NCI-H2196 treated with DMSO at 0.1 percent for 48 hours (cell line): Measurements from ENCODE around the gene LRSAM1.

Experiments
- DNase-seq: peaks from one replicate; lab custom pipeline; 2025; ENCODE audit not compliant: unreplicated experiment; lab: John Stamatoyannopoulos, UW

LRSAM1 gene

DNA sequence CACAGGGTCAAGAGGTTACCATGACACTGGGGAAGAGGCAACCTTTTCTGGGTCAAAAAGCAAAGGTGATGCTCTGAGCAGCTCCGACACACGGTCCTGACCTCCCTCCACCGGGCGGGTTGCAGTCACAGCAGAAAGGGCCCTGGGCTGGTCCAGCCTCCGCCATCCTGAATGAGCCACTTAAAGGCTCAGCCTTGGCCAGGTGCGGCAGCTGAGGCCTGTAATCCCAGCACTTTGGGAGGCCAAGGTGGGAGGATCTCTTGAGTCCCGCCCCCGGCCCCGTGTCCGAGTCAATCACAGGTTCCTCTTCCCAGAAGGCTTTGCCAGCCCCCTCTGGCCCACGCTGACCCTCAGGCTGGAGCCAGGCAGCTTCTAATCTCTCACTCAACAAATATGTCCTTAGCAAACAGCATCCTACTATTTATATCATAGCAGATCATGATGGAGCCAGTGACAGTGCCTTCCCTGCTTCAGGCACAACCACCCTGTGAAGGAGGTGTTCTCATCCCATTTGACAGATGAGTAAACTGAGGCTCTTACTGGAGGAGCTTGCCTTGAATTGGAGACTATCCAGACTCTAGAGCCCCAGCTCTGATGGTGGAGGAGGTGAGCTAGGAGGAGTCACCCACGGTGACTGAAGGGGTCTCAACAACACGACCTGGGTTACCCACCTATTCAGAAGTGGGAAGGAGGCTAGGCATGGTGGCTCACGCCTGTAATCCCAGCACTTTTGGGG, 79.1 kb downstream of the LRSAM1 start:
- DNase-seq, result no peak

DNA sequence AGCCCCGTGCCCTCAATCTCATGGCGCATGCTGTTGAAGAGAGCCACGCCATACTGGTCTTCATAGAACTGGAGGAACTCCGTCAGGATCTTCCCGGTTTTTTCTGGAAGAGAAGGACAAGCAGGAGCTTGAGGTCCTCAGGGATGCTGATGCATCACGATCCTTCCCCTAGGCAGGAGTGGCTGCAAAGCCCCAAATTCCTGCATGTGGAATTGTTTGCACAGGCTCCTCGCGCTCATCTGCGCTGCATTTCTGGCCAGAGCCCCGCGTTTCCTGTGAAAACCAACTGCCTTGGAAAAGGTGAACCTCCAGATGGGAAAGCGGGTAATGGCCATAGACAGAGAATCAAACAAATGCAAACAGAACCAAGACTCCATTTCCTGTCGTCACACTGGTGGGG, 80.4 kb downstream of the LRSAM1 start:
- DNase-seq, result no peak

DNA sequence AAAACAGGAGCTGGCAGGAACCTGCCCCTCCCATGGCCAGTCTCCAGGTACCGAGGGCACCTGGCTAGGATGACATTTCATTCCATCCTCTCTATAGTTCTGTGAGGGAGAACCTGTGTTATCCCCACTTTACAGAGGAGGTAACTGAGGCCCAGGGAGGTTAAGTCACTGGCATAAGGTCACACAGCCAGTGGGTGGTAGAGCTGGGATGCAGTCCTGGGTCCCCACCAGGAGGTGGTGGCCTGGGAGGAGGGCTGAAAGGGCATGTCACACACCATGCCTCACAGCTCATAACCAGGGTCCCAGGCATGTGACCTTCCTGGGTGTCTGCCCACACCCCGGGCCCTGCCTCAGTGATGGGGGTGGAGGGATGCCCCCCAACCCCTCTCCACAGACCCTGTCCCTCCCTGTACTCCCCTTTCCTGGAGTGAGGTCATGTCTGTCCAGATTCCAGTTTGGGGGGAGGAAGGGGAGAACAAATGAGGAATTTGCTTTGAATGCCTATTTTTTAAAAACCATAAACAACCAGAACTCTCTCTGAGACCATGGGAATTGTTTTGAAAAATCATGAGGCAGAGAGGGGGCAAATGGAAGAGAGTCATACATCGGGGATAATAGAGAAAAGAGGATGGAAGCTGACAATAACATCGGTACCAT, 83.1 kb downstream of the LRSAM1 start:
- no peak for DNase-seq

DNA sequence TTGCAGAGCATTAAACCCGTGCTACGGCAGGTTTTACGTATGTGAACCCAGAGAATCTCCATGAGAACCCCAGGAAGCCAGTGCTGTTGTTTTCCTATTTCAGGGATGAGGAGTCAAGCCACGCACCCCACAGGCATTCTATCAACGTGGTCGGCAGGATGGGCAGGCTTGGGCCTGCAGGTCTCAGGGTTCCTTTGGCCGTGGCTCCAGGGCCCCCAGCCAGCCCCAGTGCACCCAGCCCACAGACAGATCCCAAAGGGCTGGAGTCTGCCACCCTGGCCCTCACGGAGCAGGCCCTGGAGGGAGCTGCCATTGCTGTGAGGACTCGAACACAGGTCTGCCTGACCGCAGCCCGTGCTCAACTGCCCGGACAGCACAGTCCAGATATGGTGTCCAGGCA, 83.6 kb downstream of the LRSAM1 start:
- DNase-seq, result no peak

DNA sequence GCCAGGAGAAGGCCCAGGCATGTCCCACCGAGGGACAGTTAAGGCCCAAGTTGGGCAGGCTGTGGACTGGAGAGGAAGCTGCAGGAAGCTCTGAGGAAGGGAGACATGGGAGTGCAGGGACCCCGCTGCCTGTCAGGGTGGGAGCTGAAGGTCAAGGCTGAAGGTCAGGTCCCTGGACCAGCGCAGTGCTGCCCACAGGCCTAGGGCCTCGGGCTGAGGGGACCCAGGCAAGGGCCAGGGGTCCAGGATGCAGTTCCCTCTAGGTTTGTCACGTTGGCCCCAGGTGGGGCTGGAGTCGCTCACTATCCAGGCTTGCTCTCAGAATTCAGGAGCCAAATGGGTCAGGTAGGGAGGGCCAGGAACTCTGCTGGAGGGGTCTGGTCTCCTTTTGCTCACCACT, 84.1 kb downstream of the LRSAM1 start:
- DNase-seq, result no peak

DNA sequence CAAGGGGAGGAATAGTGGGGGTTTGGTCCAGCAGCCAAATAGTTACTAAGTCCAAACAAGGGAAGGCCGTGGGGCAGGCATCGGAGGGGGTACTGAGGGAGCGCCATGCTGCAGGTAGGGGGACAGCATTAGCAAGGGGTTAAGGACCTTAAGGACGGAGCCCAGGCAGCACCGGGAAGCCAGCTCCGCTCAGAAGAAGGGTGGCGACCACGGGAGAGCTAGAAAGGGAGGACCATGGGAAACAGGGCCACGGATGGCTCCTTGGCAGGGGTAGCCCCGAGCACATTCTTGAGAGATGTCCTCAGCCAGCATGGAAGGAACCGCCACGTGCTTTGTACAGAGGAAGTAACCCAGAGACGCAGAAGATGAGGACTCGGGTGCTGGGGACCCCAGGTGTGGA, 84.5 kb downstream of the LRSAM1 start:
- DNase-seq, result no peak

DNA sequence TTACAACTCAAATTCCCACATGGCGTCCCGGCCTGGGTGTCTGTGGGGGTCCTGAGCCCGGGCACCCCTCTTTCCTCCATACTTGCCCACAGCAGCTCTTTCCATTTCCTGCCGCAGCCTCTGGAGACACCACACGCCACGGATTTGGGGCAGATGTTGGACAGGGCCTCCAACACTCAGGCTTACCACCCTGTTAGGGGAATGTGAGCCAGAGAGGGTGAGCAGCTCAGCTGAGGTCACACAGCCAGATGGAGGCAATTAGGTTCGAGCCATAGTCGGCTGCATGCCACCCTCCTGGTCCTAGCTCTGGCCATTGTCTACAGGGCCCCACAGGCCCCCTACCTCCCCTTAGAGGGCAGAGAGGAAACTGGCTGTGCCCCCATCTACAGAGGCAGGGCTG, 85.2 kb downstream of the LRSAM1 start:
- DNase-seq, result no peak

DNA sequence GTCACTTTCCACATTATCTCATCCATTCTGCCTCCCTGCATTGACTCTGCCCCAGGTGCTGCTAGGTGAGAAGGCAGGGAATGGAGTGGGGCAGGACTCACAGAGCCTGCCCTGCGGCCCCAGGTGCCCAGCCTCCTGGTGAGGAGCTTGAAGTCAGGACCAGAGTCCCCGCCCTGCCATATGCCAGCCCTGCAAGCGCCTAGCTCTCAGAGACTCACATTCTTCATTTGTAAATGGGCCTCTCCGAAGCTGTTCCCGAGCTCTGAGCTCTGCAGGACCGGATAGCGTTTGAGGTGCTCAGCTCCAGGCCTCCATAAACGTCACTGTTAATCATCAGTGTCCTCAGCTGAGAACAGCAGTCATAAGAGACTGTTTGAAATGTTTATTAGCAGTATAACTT, 85.7 kb downstream of the LRSAM1 start:
- DNase-seq, result no peak

DNA sequence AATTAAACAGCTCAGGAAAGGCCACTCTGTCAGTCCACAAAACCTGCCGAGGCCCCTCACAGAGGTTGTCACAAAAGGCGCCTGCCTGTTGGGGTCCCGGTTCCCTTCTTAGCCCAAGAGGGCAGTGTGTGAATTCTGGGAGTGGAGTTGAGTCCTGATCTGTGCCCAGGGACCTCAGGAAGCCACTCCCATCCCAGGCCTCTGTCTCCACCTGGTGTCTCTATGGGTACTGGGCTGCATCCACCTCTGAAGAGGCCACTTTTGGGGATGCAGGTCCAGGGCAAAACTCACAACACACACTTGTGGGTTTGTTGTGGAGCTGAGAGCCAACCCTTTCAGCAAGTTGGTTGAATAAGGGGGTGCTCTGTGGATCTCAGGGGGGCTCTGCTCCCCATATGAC, 86.5 kb downstream of the LRSAM1 start:
- DNase-seq, result no peak

DNA sequence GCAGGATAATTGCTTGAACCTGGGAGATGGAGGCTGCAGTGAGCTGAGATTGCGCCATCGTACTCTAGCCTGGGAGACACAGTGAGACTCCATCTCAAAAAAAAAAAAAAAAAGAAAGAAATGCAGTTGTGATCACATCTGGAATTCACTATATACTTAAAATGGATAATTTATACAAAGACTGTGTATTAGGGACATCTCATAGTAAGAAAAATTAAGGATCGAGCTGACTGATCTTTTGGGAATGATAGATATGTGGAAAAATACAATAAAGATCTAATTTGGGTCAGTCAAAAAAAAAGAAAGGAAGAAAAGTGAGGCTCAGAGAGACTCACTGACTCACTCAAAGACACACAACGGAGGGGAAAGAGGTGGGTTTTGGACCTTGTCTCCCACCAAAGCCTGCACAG, 87.5 kb downstream of the LRSAM1 start:
- DNase-seq, result no peak

DNA sequence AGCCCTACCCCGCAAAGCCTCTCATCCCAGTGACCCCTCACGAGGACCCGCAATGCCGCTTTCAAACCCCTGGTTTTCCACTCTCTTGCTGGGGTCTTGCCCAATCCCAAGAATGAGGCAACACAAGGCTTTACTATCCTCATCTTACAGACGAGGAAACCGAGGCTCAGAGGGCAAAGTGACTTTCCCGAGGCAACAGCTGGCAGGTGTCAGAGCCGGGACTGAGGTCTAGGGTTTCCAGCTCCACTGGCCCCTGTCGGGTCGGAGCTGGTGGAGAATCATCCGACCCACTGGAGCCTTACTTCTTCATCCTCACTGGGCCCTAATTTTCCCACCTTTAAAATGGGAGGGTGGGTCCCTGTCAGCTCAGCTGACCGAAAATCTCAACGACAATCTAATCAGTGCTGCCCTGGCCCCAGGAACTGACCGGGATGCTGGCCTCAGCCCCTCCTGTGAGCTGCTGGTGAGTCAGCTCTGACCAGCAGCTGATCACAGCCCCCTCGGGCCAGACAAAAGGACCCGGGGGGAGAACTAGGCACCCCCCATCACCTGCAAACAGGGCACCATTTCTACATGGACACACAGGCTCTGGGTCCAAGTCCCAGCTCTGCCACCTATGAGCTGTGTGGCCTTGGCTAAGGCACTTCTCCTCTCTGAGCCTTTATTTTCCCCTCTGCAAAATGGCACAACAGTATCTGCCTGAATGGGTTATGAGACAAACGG, 88.1 kb downstream of the LRSAM1 start:
- no peak for DNase-seq

DNA sequence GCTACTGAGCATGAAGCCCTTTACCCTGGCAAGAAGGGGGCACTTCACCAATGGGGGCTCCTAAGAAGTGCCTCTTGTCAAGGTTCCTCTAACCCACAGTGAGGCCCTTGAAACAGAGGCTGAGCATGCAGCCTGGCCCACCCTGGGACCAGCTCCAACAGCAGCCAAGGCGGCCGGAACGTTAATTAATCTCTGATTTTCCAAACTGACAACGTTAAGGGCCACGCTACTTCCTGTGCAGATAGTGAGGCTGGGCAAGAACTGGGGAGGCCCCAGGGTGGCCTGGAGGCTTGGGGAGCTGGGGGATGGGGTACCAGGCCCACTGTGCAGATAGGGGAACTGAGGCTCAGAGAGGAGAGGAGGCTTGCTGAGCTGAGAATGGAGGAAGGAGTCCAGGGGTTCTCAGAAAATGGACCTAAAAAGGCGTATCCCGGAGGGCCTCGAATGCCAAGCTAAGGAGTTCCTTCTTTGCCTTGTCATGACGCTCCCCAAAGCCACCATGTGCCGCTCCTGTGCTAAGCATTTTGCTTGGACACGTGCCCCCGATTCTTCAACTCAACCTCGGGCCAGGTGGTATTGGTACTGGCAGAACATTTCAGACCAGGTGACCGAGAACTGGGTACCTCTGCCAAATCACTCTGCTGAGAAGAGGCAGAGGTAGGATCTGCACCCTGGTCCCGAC, 88.8 kb downstream of the LRSAM1 start:
- no peak for DNase-seq

DNA sequence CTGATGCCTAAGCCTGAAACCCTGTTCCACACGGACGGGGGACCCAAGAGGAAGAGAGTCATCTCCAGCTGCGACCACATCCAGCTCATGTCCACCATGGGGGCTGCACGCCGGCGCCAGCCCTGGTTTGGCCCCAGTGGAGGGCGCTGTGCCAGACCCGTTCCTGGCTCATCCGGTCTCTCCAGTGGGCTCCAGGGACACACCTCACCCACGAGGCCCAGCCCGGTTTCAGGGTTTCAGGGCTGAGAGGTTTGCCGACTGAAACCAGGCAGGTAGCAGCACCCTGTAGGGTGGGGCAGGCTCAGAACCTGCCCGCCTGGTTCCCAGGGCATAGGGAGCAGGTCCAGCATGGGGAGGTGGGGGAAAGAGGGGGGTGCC, 89.3 kb downstream of the LRSAM1 start:
- no peak for DNase-seq

DNA sequence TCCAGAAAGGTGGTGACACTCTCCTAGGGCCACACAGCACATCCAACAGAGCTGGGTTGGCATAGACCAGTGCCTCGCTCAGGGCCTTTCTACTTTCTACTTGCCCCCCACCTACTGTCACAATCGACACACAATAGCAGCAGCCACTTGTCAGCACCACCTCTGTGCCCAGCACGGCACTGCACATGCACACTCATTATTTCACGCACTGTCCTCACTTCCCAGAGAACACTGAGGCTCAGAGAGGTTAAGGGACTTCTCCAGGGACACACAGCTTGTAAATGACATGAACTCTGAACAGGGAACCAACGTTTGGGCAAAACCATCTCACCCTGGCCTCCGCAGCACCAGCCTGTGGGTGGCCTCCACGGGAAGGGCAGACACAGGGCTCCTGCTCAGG, 89.9 kb downstream of the LRSAM1 start:
- no peak for DNase-seq

DNA sequence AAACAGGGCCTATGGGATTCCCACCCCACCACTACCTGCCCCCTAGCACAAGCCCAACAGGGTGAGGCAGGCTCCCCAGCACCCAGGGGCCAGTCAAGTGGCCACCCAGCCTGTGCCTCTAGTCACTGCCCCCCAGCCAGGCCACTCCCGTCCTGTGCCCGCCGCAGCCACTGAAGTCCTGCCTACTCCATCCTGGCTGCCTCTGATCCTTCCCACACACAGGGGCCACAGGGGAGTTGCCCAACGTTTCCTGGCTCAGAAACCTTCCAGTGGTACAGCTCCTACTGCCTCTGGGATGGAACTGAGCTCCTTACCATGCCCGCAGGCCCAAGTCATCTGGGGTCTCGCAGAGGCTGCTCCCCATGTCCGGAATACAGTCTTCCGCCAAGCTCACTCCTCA, 90.6 kb downstream of the LRSAM1 start:
- no peak for DNase-seq

DNA sequence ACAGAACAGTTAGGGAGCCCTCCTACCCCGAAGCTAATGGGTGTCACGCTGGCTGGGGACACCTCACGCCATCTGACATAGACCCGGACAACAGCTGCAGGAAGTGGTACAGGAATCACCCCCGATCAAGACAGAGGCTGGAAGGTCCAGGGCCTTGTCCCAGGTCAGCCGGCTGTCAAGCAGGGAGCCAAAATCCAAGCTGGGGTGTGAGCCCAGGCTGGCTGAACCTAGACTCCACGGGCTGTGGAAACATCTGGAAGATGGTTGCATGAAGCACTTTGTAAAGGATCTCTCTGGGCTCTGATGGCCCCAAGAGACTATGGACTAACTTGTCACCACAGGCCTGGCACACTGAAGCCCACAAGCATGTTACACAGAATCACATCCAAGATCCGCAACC, 91.9 kb downstream of the LRSAM1 start:
- DNase-seq, result no peak

DNA sequence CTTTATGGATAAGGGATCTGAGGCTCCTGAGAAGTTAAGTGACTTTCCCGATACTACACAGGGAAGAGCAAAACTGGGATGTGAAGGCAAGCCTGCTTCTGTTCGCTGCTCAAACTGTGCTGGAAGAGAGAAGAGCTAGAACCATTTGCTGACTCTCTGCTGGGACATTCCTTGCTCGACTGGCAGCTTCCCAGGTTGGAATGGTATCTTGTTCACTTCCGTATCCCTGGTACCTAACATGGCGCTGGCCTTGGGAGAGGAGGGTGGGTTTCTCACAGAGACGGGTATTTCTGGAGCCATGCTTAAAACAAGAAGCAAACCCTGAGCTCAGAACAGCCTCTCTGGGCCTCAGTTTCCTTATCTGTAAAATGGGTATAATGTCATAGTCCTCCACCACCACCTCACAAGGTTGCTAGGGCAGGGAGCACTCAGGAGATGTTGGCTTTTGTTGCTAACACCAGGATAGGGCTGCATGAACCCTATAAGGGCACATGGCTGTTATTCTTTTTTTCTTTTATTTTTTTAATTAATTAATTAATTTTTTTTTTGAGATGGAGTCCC, 92.7 kb downstream of the LRSAM1 start:
- no peak for DNase-seq

DNA sequence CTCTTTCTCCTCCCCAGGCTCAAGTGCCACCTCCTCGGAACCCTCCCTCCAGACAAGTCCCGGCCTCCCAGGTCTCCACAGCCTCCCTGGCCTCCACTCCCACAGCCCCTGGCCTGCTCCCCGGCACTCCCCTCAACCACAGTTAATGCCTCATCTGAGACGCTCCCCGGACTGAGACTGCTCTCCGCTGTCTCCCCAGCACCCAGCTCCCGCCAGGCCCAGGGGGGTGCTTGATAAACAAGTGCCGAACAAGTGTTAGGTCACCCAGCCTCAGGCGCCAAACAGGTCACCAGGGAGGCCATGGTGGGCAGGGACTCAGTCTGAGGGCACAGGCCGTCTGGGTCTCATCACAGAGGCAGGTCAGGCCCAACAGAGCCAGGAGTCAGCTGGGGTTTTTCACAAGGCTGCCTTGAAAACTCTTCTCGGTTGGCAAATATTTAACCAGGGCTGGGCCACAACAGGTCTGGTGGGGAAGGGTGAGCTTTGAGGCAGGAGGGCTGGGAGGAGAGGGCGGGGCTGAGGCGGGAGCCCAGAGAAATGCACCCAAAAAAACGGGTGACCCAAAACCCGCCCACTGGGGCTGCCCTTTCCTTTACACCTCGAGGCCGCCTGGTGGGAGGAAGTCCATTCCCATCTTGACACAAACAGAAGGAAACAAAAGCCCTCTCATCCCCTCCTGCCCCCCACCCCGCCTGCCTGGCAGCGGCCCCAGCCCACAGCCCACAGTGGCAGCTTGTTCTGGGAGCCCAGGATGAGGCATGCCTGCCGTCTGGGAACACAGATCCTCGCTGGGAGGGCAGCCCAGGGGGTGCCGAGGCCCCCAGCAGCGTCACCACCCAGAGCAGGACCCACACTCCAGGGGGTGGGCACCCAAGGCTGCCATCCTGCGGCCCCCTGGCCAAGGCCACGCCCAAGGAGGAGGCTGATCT, 94.2 kb downstream of the LRSAM1 start:
- DNase-seq, result peak; percentile 59

DNA sequence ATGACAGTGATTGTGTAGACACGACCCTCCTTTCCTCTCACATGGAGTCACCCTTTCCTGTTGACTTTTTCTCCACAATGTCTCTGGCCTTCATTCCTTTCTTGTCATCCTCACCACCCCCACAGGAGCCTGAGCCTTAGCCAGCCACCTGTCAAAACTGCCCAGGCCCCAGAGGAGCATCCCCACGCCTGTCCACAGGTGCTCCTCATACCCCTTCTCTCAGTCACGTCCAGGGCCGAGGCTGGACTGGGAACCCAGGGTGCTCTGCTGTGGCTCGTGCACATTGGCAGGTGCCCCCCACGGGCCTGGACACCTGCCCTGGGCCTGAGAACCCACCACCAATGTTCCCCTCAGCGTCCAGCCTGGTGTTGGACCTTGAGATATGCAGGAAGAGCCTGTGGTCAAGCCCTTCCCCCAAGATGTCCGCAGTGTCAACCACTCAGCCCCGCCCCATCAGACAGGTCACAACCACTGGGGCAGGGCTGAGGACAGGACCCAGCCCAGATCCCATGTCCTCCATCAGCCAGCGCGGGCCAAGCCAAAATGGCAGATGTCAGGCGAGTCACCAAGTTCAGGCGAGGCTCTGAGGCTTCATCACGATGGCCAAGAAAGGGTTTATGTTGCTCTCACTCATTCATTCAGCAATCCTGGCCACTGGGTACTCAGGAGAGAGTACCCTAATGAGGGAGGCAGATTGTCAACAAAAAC, 95.0 kb downstream of the LRSAM1 start:
- no peak for DNase-seq
